Measurements from ENCODE around the gene FBXO31.

- TF ChIP-seq CTCF (IDR thresholded peaks at IDR 0.05) (no peak), EP300 (IDR thresholded peaks at IDR 0.05) (no peak), POLR2AphosphoS5 (IDR thresholded peaks at IDR 0.05) (no peak)
Observed at GRCh38 chr16:87412996-87413421, 29.4 kb upstream of the FBXO31 start.
